DLD1 (cell line): ENCODE results near the gene GUF1.

Experiments used
- in situ Hi-C: cut with HindIII; loops from 2 replicates; pipeline ENCODE4 v1.10.0; 2017; ENCODE audit warnings: low sequenced_read_pairs

The GUF1 gene, protein sequence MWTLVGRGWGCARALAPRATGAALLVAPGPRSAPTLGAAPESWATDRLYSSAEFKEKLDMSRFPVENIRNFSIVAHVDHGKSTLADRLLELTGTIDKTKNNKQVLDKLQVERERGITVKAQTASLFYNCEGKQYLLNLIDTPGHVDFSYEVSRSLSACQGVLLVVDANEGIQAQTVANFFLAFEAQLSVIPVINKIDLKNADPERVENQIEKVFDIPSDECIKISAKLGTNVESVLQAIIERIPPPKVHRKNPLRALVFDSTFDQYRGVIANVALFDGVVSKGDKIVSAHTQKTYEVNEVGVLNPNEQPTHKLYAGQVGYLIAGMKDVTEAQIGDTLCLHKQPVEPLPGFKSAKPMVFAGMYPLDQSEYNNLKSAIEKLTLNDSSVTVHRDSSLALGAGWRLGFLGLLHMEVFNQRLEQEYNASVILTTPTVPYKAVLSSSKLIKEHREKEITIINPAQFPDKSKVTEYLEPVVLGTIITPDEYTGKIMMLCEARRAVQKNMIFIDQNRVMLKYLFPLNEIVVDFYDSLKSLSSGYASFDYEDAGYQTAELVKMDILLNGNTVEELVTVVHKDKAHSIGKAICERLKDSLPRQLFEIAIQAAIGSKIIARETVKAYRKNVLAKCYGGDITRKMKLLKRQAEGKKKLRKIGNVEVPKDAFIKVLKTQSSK

DNA sequence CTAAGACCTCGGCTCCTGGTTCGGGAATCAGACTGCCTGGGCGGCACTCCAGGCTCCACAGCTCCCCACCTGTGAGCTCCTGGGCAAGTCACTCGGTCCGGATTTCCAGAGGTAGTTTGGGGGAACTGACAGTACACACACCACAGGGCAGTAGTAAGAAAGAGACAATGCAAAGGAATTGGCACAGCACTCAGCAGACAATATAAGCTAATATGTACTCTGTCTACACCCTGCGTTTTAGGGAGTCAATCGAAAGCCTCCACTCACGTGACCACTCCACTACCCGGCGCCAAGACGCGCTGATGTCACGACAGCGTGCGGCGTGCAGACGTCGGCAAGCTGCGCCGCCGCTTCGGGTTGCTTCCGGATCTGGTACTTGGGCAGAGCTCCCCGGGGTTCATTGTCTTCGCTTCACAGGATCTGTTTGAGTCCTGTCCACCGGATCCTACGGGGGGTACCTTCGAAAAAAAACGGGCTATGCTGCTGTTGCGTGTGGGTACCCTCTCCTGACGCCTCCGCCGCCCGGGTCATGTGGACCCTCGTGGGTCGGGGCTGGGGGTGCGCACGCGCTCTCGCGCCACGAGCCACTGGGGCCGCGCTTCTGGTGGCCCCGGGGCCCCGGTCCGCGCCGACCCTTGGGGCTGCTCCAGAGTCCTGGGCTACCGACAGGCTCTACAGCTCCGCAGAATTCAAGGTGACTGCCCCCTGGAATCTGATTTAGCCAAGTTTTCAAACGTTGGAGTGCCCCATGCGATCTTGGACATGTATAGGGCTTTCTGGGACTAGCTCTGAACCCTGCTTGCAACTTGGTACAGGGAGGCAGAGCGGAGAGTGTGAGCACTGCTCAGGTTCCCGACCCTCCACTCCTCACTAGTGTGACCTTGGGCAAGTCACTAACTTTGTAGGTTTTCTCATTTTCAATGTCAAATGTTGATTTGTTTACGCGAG, at the start of gene GUF1:
GUF1 (plus strand) TSS at position 327 of the 948 bp plus-strand sequence; CDS start at position 530, 203 bp downstream.
- in situ Hi-C loops: no loop called here

DNA sequence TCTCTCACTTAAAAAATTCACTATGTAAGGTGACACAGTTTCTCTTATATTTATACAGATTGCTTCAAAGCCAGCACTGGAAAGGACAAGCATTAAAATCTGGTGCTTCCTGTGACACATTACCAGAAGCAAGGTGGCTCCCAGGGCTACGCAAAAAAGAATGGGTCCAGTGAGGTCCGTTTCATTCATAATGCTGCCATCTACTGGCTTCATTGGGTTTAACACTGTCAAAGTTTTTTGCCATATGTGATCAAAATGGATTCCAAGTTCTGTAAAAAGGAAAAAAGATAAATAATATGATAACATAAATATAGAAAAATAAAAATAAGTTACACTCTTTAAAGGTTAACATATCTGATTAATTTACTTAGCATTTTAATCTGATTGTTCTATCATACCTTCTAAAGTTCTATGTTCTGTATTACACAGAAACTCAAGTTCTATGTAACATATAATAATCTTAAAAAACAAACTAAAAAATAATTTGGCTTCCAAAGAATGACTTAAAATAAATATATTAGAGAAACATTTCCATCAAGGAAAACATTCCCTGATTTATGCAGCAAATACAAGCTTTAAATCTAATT, 48.8 kb upstream of the GUF1 start:
- in situ Hi-C loops: no loop called here

DNA sequence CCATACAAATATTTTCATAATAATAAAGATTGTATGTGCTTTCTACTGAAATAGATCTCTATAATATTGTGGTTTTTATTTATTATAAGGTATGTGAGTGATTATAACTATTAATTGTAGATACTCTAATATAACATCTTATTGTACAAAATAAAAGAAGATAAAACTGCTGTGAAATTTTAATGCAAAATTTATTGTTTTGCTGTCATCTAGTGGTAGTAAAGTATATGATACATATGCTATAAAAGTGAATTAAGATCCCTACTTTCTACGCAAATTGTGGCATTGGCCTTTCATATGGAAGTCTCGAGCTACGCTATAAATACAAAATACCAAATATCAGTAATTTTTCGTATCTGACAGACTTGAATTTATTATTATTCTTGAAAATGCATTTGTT, 46.1 kb upstream of the GUF1 start:
- in situ Hi-C loops: no loop called here

DNA sequence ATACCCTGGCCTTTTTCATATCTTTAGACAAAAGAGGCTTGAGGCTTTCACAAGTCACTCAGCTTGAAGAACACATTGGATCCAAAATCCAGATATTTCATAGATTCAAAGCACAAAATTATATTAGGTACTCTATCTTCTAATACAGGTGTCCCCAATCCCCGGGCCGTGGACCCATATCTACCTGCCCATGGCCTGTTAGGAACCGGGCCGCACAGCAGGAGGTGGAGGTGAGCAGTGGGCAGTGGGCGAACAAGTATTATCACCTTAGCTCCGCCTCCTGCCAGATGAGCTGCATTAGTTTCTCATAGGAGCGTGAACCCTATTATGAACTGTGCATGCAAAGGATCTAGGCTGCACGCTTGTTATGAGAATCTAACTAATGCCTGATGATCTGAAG, 45.5 kb upstream of the GUF1 start:
- in situ Hi-C loops: no loop called here

DNA sequence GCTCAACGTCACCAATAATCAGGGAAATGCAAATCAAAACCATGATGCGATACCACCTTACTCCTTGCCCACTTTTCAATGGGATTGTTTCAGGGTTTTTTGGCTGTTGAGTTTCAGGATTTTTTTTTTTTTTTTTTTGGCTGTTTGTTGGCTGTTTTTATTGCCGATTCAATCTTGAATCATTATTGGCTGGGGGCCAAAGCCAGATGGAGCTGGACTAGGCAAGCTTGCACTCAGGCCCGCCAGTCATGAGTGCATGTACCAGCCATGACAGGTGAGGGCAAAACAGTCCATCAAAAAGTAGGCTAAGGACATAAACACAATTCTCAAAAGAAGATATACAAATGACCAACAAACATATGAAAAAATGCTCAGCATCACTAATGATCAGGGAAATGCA, 40.1 kb upstream of the GUF1 start:
- in situ Hi-C loops: no loop called here

DNA sequence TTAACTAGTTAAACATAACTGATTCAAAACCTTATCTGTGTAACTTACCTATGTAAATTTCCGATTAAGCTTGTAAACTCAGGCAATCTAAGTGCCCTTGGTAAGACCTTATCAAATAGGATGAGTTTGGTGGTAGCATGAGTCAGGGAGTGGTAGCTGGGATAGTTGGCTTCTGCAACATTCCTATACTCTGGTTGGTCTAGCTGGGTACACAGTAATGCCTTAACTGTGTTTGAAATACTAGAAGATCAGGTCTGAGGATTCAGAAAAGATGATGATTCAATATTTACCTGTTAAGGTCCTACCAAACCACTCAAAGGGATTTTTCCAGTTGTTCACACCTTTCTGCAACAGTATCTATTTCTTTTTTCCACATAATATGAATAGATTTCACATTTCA, 32.1 kb upstream of the GUF1 start:
- in situ Hi-C loops: no loop called here

DNA sequence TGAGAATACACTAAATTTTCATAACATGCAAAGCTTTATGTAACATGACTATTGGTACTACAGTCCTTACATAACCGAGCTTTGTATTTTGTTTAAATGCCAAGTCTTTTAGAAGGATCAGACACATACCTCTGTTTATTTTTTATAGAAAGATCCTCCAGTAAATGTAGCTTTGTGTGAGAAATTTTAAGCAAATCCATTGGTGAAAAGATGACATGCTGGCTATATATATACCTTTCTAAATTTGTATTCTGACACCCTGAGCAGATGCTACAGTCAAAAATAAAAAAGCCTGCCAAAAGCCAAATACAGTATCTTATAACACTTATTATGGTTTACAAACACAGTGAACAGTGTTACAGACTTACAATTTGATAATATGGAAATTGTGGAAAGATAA, 26.8 kb upstream of the GUF1 start, which contains the start of gene YIPF7:
YIPF7 (minus strand) TSS at position 201 of the 400 bp plus-strand sequence. CDS start 1,525 bp downstream, outside the sequence.
- in situ Hi-C loops: no loop called here

DNA sequence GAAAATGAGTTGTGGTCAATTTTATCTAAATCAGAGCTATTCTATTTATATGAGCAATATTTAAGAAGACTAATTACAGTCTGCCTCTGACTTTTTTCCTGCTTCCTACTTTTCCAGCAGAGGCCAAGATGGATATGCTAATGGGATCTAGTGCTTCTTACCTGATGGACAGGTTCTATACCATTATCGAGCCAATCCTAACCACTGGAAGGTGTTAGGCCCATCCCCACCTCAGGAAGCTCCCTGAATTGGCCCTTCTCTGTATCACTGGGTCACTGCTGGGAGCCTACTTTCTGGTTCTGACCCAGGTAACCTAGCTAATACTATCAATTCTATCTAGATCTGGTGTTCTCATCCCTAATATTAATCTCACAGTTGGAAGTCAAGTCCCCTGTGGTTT, 26.2 kb upstream of the GUF1 start:
- in situ Hi-C loops: no loop called here

DNA sequence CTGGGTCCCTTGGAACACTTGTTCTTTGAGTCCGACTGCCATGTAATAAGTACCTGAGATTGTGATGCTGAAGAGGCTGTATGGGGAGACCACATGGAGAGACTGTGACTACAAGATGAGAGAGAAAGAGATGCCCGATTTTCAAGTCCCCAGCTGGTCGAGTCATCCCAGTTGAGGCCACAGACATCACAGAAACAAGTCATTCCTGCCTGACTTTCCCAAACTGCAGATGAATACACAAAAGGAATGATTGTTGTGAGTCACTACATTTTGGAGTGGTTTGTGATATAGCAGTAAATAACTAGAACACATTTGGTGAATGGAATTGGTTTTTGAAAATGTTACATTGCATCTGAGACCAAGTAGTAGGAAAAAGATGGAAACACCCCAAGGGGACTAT, 17.8 kb upstream of the GUF1 start:
- in situ Hi-C loops: no loop called here

DNA sequence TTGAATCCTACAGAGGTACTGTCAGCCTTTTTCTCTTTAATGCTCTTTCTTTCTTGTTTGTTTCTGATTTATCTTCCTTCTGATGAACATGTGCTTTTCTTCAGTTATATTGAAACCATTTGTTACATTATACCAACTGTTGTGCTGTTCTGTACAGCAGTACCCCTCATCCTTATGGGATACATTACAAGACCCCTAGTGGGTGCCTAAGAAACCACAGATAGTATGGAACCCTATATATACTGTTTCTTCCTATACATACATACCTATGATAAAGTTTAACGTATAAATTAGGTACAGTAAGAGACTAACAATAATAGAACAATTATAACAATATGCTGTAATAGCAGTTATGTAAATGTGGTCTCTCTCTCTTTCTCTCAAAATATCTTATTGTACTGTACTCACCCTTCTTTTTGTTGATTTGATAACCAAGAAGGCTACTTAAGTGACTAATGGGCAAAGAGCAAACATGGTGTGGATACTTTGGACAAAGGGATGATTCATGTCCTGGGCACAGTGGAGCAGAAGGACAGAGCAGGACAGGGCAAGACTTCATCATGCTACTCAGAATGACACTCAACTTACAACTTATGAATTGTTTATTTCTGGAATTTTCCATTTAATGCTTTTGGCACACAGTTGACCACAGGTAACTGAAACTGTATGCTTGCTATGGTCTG, 16.1 kb upstream of the GUF1 start:
- in situ Hi-C loops: no loop called here

DNA sequence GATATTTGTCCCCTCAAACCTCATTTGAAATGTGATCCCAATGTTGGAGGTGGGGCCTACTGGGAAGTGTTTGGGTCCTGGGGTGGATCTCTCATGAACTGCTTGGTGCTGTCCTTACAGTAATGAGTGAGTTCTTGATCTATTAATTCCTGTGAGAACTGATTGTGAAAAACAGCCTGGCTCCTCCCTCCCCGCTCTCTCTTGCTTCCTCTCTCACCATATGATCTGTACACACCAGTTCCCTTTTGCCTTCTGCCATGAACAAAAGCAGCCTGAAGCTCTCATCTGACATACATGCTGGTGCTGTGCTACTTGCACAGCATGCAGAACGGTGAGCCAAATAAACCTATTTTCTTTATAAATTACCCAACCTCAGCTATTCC, 15.6 kb upstream of the GUF1 start:
- in situ Hi-C loops: no loop called here

DNA sequence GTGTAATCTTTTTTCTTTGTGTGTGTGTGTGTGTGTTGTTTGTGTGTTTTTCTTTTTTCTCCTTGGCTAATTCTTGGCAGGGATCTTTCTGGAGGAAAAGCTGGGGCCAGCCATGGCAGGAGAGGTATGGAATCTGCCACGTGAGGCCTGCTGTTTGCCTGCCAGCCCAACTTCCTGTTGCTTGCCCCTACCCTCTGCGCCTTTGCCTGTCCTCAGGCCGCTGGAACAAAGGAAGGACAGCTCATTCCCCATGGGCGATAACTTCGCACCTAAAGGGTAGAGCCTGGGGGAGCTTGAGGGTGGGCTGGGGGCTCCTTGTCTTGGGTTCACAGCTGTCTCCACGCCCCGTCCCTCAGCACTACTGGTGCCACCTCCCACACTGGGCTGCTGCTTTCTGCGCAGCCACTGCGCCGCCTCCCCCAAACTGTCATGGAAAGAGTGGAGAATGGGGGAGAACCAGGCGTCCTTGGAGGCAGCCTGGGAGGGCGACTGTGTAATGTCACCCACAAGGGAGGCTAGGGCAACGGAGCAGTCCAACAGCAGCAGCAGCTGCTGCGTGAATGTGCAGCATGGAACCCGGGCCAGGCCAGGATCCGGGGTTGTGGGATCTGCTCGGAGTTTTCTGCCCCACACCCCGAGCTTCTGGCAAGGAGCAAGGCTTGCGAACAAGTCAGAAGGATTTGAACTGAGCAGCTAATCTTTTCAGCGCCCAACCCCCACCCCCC, 14.5 kb upstream of the GUF1 start:
- in situ Hi-C loops: no loop called here

DNA sequence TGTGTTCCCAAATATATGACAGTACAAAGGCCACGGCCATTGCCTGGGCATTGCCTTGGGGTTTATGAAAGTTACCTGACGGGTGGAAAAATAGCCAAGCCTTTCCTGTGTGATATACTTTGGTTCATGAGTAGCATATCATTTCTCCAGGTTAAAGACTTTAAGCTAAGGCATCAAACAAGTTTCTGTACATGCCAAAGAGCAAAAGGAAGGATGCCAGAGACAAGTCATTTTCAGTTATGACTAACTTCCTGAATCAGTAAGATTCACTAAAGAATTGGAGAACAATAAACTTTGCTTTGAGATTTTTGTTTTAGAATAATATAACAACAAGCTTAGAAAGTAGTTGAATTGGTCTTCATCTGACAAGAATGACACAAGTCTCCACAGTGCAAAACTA, 9.7 kb upstream of the GUF1 start:
- in situ Hi-C loops: no loop called here

DNA sequence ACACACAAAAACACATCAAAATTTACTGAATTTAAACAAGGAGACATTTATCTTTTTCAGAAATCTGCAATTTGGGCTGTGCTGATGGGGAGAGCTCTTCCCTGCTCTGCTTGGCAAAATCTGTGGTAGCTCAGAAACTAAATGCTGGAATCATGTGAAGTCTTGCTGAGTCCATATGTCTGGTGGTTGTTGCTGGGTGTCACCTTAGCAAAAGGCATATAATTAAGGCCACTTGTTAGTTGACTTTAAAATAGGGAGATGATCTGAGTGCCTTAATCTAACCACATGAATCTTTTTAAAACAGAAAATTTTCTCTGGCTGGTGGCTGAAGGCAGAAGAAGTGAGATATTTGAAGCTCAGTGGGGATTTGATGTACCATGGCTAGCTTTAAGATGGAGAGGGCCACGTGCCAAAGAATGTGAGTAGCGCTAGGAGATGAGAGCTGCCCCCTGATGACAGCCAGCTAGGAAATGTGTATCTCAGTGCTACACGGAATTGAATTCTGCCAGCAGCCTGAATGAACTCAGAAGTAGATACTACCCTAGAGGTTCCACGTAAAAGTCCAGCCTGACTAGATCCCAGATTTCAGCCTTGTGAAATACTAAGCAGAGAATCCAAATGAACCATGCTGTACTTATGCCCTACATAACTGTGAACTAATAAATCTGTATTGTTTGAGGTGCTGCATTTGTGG, 7.6 kb upstream of the GUF1 start:
- in situ Hi-C loops: no loop called here

DNA sequence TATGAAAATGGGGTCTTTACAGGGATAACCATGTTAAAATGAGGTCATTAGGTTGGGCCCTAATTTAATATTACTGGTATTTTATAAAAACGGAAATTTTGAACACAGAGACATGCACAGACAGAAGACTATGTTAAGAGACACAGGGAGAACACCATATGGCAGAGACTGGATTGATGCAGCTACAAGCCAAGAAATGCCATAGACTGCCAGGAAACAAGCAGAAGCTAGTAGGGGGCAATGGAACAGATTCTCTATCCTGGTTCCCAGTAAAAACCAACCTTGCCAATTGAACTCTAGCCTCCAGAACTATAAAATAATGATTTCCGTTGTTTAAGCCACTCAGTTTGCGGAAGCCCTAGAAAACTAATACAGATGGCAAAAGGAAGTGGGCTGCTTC, 6.6 kb upstream of the GUF1 start:
- in situ Hi-C loops: no loop called here

DNA sequence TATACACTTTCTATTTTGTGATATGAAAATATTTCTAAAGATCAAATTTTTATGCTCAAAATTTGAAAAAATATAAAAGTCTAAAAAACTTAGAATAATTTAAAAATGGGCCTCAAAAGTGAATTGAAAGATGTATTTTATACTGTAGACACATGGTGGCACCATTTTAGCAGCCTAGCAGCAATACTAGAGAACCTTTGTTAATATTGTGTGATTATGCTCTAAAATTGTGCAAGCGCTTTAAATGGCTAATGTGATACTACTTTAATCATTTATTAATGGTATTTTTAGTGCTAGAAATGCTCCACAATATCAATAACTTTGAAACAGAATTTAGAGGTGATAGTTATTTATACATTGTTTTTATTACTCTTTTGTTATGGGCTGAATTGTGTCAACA, 3.7 kb upstream of the GUF1 start:
- in situ Hi-C loops: no loop called here

DNA sequence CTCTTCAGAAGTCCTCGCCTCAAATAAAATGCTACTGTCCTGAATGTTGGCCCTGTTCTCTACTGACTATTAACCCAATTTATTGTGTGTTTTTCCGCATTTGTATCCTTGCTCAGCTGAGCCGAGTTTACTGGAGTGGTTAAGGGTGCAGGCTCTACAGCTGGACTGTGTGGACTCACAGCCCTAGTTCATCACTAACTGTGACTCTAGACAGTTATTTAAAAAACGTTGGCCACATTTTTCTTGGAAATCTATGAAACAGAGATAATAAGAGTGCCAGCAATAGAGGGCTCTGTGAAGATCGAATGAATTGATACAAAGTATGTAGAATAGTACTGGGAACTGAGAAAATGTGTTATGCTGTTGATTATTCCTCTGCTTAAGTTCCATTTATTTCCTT, 2.9 kb upstream of the GUF1 start:
- in situ Hi-C loops: no loop called here

DNA sequence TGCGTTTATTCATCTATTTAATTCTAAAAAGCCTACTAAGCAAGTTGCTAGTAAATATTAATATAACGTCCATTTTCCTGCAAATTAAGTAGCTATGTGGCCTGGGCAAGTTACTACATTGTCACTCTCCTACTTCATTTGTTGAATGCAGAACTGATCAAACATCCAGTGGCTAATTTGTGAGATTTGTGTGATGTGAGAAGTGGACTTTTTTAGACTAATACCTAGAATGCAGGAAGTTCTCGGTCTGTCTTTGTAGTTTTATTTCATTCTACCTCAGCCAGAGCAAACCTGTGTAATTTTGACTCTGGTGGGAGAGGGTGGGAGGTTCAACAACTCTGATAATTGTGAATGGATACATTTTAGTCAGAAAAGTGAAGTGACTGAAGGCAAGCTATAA, 840 bp downstream of the GUF1 start:
- in situ Hi-C loops: no loop called here

DNA sequence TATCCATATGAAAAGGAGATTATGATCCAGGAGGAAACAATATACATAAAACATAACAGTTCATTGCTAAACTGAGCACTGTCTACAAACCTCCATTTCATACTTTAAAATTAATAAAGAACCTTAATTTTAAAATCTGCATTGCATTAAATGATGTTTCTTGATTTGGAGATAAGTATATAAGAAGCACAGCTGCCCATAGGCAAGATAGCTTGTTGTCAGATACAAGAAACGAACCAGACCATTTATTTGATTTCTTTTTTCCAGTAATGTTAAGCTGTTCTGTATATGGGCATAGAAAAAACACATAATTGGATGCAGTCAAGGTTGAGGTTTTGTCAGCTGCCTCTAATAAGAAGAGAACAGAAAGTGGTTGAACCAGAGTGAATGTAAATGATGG, 6.4 kb downstream of the GUF1 start:
- in situ Hi-C loops: no loop called here
